ENCODE measurements around the gene CCDC12.

DNA sequence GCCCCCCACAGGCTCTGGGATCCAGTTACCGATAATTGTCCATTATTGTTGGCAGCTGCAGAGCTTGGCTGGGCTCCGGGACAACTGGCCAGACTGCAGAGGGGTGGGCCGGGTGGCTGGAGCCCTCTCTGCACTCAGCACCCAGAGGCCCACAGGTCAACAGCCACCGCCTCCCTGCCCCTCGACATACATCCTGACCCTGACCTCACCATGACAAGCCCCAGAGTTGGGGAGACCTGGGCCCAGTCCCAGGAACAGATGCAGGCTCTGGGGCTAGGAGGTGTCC, 76.6 kb downstream of the CCDC12 start:
- TF ChIP-seq, protein P1, sequence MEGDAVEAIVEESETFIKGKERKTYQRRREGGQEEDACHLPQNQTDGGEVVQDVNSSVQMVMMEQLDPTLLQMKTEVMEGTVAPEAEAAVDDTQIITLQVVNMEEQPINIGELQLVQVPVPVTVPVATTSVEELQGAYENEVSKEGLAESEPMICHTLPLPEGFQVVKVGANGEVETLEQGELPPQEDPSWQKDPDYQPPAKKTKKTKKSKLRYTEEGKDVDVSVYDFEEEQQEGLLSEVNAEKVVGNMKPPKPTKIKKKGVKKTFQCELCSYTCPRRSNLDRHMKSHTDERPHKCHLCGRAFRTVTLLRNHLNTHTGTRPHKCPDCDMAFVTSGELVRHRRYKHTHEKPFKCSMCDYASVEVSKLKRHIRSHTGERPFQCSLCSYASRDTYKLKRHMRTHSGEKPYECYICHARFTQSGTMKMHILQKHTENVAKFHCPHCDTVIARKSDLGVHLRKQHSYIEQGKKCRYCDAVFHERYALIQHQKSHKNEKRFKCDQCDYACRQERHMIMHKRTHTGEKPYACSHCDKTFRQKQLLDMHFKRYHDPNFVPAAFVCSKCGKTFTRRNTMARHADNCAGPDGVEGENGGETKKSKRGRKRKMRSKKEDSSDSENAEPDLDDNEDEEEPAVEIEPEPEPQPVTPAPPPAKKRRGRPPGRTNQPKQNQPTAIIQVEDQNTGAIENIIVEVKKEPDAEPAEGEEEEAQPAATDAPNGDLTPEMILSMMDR (IDR thresholded peaks at IDR 0.05; ENCODE audit: insufficient read depth, low read length, poor library complexity, severe bottlenecking), result no peak
- TF ChIP-seq EZH2phosphoT487 (conservative IDR thresholded peaks at IDR 0.05; ENCODE audit: low read length), result no peak

Measured in SU-DHL-6 (cell line).